ENCODE data around the gene TBC1D25.
A peak's percentile ranks its signal among the peaks of the same experiment; 100 is the strongest.

Gene TBC1D25

DNA sequence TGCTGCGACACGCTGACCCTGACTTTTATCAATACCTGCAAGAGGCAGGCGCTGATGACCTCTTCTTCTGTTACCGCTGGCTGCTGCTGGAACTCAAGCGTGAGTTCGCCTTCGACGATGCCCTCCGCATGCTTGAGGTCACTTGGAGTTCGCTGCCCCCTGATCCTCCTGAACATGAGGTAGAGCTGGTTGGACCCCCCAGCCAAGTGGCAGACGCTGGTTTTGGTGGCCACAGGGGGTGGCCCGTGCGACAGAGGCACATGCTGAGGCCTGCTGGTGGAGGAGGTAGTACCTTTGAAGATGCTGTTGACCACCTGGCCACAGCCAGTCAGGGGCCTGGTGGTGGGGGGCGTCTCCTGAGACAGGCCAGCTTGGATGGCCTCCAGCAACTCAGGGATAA is 20.5 kb downstream of the TBC1D25 start:
- no peak for DNase-seq (ENCODE audit: low read depth in 3 of 3)

DNA sequence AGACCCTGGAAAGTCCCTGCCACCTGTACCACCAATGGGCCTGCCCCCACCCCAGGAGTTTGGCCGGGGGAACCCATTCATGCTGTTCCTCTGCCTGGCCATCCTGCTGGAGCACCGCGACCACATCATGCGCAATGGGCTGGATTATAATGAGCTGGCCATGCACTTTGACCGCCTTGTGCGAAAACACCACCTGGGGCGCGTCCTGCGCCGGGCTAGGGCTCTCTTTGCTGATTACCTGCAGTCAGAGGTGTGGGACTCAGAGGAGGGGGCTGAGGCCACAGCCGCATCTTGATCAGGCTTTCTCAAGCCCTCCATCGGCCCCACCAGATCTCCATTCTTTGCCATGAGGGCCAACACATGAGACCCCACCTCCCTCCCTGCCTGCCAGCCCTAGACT is 21.2 kb downstream of the TBC1D25 start:
- DNase-seq (ENCODE audit: low read depth in 3 of 3) = no peak

DNA sequence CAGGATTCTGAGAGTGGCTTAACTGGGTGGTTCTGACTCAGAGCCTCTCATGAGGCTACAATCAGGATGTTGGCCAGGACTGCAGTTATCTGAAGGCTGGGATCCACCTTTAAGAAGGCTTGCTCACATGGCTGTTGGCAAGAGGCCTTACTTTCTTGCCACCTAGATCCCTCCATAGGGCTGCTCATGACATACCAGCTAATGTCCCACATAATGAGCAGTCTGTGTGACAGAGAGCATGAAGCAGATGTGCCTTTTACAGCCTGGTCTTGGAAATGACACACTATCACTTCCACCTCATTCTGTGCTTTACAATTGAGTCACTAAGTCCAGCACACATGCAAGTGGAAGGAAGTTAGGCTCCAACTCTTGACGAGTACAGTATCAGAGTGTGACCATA is 30.4 kb downstream of the TBC1D25 start:
- DNase-seq (ENCODE audit: low read depth in 3 of 3) = no peak

DNA sequence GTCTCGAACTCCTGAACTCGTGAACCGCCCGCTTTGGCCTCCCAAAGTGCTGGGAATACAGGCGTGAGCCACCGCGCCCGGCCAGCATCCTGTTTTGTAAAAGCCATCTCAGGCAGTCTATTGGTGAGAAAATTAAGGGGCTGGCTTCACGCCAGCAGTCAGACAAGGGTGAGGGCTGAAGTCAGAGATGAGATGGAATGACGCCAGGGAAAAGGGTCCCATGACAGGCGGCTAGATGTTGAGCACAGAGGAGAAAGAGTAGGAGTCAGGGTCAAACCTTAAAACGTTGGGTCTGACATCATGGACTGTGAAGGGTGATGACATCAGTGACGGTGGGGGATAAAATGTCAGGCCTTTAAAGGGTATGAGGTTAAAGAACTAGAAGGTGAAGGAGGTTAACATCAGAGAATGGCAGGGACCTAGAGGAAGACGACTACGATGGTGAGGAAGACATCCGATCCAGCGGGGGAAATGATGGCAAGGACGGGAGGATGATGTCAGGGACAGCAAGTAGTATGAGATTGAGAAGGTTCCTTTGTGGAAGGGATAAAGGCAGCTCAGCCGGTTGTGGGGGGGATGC is 34.3 kb downstream of the TBC1D25 start:
- DNase-seq (ENCODE audit: low read depth in 3 of 3) = no peak

DNA sequence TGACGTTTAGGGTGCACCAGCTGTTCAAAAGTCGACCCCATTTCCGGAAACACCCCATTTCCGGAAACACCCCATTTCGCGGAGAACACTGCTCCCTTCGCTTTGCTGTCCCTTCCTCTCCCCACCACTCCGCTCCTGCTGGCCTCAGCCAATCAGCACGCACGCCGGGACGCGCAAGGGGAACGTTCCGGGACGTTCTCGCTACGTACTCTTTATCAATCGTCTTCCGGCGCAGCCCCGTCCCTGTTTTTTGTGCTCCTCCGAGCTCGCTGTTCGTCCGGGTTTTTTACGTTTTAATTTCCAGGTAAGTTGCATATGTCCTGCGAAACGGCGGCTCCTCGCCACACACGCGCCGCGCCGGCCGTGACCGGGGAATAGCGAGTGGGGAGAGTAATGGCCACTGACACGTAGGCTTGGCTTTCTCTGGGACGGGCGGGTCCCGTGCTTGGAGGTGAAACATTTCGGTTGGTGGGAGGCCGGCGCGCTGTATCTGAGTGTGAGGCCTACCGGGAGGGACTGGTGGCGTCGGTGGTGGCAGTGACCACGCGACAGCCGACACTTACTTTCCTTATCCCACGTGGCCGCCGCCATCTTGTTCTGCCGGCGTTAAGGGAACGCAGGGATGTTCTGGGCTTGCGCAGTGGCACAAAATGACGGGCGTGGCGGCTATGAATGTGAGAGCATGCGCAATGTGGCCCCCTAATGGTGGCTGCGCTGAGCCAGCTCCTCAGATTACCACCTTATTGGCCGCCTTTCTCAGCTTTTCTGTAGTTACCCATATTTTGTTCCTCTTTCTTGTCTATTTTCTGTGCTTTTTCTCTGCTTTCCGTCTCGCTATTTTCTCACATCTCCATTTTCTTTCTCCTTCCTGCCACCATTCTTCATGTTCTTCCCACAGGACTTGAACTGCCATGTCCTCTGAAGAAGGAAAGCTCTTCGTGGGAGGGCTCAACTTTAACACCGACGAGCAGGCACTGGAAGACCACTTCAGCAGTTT is 35.1 kb downstream of the TBC1D25 start, which contains the start of gene RBM3:
RBM3 (plus strand) TSS at position 215 of the 997 bp plus-strand sequence; CDS start at position 912, 697 bp downstream.
- DNase-seq (ENCODE audit: low read depth in 3 of 3) = peak; percentile 77 to 88 (median 80)

DNA sequence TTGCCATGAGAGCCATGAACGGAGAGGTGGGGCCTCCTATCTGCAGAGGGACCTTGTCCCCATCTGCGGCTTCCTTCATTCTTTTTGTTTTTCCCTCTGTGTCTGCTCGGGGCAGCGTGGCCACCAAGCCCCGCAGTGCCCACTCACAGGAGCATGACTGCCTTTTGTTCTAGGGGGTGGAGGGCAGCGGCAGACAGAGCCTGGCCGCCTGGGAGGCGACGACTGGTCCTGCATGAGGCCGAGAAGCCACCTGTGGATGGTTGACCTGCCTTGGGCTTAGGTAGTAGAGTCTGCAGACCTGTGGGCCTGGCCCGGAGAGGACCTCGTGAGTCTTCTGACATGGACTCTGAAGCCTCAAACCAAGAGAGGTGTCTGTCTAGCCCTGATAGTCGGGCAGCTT is 36.1 kb downstream of the TBC1D25 start:
- no peak for DNase-seq (ENCODE audit: low read depth in 3 of 3)

DNA sequence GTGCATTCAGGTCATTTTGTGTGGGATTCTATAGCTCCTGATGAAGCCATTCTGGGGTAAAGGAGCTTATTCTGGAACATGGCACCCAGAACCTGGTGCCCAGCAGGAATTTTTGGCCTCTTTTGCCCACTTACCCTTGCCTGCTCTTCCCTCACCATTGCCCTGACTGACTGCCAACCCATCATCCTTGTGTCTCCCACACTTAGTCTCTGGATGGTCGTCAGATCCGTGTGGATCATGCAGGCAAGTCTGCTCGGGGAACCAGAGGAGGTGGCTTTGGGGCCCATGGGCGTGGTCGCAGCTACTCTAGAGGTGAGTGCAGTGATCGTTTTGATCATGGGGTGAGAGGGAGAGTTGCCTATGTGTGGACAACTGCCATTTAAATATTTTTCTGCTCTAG is 36.6 kb downstream of the TBC1D25 start:
- DNase-seq (ENCODE audit: low read depth in 3 of 3) = no peak

DNA sequence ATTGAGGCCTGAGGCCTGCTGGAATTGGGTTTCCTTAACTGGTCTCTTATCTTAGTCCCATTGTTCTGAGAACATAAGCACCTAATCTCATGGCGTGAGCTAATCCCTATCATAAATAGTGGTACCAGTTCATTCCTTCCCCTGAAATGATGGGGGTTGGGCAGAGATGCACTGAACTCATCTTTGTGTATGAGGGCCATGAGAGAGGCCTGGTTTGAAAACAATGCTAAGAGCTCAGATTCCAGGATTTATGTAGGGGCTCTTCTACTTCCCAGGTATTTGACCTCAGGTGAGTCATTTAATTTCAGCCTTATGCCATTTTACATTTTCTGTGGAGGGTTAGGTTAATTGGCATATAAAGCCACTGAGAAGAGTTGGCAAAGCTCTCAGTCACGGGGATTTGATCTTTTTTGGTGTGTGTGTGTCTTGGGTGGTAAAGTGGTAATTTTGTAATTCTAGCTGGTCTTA is 39.2 kb downstream of the TBC1D25 start:
- DNase-seq (ENCODE audit: low read depth in 3 of 3) = no peak

DNA sequence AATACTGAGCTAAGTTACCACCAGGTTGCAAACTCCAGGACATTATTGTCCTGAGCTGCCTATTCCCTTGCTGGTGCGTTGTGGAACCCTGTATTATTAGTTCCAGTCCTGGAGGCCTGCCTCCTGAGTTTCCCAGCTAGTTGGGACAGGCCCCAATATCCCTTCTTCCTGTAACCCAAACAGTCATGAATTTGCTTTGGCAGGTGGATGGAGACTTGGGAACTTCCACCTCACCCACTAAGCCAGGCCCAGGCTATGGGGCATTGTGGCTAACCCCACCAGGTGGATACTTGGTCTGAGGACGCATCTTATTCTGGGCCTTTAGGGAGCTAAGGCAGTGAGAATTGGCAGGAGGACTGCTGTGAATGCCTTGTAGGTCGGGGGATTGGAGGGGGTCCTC is 39.7 kb downstream of the TBC1D25 start:
- no peak for DNase-seq (ENCODE audit: low read depth in 3 of 3)

DNA sequence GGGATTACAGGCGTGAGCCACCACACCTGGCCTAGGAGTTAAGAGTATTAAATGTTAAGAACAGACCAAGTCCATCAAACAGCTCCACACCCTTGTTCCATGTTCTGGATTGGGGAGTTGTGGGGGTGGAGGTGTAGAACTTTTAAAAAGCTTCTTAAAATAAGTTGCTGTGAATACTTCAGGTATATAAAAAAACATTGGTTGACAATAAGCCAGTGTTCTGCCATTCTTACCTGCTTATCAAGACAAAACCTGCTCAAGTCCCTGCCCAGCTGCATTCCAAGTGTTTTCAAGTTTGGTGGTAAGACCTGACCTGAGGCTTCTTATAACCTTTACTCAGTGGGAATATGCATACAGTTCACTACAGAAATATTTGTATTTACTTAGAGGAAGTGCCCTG is 41.1 kb downstream of the TBC1D25 start:
- no peak for DNase-seq (ENCODE audit: low read depth in 3 of 3)

DNA sequence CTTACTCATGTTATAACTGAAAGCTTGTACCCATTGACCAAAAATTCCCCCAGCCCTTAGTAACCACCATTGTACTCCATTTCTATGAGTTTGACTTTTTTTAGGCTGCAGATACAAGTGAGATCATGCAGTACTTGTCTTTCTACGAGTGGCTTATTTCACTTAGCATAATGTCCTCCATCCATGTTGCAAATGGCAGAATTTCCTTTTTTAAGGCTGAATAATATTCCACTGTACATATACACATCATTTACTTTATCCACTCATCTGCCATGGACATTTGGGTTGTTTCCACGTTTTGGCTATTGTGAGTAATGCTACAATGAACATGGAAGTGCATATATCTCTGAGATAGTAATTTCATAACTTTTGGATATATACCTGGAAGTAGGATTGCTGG is 45.2 kb downstream of the TBC1D25 start:
- DNase-seq (ENCODE audit: low read depth in 3 of 3) = no peak

DNA sequence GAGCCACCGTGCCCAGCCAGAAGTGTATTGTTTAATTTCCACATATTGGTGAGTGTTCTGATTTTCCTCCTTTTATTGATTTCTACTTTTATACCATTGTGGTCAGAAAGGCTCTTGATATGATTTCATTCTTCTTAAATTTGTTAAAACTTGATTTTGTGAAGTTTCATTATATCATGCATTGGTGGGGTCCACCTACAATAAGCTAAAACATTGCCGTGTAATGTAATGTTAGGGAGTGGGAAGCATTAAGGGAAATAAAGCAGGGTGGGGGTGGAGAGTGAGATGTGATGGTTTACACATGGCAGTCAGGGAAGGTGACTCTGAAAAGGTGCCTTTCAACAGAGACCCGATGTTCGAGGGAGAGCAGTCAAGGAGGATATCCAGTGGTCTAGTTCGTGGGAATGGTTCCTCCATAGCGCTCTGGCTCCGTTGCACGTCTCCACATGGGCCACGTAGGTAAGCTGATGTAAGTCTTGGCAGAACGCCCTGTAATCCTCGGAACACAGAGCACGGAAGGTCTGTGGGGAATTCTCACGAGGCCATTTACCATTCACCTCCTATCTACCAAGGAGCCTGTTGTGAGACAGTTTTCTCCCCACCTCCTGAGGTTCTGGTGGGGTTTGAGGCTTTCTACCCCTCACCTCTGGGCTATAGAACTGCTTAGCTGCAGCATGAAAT is 50.1 kb downstream of the TBC1D25 start:
- DNase-seq (ENCODE audit: low read depth in 3 of 3) = no peak

DNA sequence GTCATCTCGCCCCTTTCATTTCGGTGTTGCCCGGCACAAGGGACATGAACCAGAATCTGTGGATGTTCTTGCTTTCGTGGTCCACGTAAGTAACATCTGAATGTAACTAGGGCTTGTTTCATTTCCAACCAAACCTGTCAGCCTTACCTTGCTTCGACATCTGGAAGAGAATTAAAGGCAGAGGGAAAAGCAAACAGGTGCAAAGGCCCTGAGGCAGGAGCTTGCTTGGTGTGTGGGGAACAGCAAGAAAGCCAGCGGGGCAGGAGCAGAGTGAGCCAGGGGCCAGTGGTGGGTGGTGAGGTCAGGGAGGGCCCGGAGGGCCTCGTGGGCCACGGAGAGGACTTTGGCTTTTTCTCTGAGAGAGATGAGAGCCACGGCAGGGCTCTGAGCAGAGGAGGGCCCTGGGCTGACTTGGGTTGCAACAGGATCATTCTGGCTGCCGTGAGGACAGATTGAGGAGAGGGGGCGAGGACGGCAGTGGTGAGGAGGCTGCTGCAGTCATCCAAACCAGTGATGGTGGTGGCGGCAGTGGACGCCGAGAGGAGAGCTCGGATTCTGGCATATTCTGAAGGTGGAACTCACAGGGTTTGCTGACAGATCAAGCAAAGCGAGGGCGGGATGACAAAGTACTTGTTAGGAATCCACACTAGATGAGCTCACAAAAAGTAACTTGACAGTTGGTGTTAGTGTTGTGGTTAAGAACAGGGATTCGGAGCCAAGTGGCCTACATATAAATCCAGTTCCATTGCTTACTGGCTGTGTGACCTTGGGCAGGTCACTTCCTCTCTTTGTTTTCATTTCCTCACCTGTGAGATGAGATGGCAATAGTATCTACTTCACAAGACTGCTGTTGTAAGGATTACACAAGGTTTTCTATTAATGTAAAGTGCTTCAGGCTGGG is 50.9 kb downstream of the TBC1D25 start:
- no peak for DNase-seq (ENCODE audit: low read depth in 3 of 3)

DNA sequence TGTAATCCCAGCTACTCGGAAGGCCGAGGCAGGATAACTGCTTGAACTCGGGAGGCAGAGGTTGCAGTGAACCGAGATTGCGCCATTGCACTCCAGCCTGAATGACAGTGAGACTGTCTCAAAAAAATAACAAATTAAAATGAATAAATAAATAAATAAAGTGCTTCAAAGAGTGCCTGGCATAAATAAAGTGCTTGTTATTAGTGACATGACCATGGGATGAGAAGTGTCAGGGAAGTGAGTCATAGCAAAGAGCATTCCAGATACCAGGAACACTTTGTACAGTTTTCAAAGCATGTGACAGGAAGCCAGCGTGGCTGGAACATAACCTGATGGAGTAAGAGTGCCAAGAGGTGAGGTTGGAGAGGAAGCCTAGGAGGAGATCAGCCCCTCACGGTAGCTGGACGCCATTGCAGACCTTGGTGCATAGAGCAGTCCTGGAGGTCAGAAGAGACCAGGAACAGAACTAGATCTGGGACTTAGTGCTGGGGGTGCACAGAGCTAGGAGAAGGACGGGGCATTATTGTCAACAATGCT is 51.8 kb downstream of the TBC1D25 start:
- DNase-seq (ENCODE audit: low read depth in 3 of 3) = no peak

DNA sequence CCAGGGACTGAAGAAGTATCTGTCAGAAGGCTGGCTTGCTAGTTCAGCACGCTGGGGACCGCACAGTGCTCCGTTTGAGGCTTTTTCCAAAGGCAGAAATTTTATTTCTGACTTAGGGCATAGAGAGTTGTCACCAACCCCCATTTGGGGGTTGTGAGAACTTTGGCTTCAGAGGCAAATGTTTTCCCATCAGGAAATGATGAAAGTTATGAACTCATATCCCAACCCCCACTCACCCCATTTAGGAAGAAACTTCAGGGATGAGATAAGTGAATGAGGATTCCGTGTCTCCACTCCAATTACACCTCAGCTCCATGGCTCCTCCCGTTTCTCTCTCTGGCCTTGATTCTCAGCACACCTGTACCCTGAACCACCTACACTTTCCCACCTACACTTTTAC is 53.5 kb downstream of the TBC1D25 start:
- no peak for DNase-seq (ENCODE audit: low read depth in 3 of 3)

DNA sequence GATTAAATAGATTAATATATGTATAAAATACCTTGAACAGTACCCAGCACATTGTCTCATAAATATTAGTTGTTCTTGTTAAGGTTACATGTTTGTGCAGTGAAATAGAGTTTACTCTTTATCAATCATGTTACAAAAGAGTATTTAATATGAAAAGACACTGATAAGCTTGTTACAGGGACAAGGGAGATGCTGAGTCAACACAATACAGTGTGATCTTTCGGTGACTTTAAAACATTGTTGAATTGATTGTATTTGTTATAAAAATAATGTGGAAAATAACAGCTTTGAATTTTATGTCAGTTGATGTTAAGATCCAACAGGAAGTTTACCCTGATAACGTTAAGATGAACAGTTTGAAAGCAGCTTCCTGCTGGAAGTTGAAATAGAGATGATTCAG is 56.4 kb downstream of the TBC1D25 start:
- DNase-seq (ENCODE audit: low read depth in 3 of 3) = no peak

DNA sequence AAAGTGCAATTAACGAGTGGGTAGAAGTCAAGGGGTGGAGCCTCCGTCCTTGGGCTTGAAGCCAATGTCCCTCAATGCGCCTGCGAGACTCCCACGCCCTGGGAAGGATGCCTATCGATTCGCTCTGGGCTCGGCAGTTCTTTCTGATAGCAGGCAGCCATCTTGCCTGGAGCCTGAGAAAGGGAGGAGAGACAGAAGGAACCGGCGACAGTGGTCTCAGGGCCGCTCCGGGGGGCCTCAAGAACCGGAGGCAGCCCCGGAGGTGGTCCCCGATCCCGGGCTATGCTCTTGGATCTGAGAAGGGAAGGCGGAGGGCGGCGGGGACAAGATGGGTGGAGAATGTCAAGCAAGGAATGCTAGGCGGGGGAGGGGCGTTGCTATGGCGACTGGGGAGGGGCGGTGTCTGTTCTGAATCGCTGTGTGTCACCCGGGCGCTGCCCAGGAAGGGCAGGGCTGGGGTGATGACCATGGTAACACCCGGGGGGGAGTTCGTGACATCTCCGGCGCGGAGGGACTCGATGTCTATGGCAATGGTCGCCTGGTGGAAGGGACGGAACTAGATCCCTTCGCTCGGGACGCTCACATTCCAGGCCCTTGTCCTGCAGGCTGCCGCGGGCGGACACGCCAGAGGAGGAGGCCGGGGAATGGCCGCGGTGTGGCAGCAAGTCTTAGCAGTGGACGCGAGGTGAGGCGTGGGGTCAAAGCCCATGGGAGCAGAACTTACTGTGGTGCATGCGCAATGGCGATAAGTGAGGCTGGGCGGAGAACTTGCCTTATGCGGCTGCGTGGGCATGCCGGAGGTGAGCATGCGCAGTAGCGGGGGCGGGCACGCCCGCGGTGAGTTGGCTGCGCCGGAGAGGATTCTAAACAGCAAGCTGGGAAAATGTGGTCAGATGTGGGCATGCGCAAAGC is 58.1 kb downstream of the TBC1D25 start, which contains the start of gene WDR13:
WDR13 (plus strand) TSS at position 140 of the 912 bp plus-strand sequence; CDS start at position 645, 505 bp downstream.
- DNase-seq (ENCODE audit: low read depth in 3 of 3) = peak; percentile 79 to 87 (median 83)

DNA sequence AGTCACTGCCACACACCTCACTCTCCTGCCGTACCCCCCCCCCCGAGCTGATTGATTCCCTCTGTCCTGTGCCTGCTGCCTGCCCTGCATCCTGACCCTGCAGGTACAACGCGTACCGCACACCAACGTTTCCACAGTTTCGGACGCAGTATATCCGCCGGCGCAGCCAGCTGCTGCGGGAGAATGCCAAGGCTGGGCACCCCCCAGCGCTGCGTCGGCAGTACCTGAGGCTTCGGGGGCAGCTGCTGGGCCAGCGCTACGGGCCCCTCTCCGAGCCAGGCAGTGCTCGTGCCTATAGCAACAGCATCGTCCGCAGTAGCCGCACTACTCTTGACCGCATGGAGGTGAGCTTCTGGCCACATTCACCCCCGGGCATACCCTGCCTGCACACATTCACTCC is 59.1 kb downstream of the TBC1D25 start:
- no peak for DNase-seq (ENCODE audit: low read depth in 3 of 3)

DNA sequence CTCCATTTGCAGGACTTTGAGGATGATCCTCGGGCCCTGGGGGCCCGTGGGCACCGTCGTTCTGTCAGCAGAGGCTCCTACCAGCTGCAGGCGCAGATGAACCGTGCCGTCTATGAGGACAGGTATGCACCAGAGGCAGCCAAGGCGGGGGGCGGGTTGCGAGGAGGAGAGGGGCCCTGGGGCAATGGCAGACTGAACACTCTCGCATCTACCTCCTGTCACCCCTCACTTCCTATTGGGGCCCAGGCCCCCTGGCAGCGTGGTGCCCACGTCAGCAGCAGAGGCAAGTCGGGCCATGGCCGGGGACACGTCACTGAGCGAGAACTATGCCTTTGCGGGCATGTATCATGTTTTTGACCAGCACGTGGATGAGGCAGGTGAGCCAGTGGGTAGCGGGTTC is 59.8 kb downstream of the TBC1D25 start:
- no peak for DNase-seq (ENCODE audit: low read depth in 3 of 3)

DNA sequence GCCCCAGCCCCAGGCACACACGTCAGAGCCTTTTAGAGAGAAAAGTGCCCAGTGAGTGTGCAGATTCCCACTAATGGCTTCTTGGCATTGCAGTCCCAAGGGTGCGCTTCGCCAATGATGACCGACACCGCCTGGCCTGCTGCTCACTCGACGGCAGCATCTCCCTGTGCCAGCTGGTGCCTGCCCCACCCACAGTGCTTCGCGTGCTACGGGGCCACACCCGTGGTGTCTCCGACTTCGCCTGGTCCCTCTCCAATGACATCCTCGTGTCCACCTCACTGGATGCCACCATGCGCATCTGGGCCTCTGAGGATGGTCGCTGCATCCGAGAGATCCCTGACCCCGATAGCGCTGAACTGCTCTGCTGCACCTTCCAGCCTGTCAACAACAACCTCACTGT is 60.7 kb downstream of the TBC1D25 start:
- DNase-seq (ENCODE audit: low read depth in 3 of 3) = no peak

Data from stimulated activated CD4-positive, alpha-beta T cell treated with anti-CD3 and anti-CD28 coated beads, TNF-alpha, amount 100 ng/mL, for 24 hours (primary cell).